Stimulated activated CD4-positive, alpha-beta T cell treated with anti-CD3 and anti-CD28 coated beads, Interleukin-12 subunit alpha, Interleukin-12 subunit beta, amount 100 ng/mL, for 24 hours (primary cell): ENCODE measurements around the gene CDC45.

Experiments
- DNase-seq, 2 experiments: peaks; one replicate each; pipeline ENCODE4 v3.0.0-alpha.2; 2020; ENCODE audit warnings: low read depth in 2 of 2

The CDC45 gene

DNA sequence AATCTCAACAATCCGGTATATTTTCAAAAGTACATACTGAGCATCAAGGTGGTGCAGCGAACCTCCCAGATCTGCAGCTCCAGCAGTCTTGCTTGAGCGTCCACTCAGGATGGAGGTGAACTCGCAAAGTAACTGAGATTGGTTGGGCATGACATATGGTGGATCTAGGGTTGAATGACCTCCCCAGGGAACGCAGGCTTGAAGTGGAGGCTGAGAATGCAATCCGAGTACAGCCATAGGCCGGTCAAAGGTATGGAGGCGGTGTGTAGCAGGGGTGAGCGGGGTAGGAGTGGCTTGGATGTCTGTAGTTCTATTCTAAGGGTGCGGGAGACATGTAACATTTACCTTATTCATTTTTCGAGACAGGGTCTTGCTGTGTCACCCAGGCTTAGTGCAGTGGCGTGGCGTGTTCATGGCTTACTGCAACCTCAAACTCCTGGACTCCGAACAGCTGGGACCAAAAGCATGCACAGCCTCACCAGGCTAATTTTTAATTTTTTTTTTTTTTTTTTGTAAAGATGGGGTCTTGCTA lies 31.6 kb upstream of the CDC45 start:
- no peak for DNase-seq

DNA sequence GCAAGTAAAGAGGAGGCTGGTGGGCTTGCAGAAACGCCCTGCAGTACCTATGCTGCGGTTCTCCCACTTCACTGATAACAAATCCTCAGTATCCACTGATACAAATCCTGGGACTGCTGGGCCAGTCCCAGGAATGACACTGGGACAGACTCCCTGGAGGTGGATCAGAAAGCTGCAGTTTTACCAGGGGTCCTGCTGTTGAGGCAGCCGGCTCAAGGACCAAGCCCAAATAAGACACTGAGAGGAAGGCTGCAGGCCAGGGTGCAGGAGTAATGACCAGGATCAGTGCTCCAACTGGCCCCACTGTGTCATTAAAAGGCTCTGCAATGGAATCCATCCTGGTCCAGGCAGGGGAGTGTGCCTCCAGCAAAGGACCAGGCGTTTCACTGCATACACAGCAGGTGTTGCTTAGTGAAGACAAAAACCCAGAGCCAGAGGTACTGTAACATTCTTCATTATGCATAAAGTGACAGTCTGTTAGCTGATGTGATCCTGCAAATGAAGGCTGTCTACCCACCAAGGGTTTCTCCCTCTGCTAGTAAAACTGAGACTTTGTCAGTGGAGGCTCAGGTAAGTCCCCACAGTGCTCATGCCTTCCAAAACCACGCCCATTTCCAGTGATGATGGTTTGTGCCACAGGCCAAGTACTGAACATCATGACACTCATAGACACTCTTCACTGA lies 30.8 kb upstream of the CDC45 start:
- DNase-seq = peak in 1 of 2 experiments; percentile 31

DNA sequence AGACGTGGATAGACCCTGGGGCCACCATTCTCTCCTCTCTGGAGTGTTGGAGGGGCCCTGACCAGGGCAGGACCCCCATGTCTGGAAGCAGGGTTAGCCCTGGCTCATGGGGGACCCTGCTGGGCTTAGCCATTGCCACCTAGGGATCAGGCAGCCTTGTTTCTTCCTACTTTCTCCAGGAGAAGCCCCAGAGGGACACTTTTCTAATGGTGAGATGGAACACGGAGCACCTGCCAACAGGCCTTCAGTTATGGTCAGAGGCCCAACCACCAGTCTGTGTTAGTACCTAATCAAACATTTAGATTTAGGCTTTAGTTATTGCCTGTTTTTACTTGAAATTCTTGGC lies 30.3 kb upstream of the CDC45 start:
- no peak for DNase-seq

DNA sequence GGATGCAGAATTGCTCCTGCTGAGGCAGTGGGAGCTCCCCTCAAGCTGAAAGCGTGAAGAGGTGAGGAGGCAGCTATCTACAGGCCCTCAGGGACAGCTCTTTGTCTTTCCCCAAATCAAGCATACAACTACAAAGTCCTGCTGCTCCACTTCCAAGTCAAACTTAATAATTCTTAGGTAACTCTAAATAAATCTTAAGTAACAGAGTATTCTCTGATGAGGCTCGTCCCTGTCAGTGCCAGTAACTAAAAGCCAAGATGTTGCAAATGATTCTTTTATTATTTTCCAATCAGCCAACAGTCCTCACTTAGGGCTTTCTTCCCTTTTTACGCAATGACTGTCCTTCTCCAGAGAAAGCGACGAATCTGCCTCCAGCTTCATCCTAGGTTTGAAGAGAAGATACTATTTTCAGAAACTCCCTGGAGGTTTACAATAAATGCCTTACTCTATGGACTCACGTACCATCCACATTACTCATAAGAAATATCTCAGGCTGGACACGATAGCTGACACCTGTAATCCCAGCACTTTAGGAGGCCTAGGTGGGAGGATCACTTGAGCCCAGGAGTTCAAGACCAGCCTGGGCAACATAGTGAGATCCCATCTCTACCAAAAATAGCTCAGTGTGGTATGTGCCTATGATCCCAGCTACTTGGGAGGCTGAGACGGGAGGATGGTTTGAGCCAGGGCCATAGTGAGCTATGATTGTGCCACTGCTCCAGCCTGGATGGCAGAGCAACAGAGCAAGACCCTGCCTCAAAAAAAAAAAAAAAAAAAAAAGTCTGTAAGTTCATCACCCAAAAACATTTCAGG lies 29.2 kb upstream of the CDC45 start:
- no peak for DNase-seq

DNA sequence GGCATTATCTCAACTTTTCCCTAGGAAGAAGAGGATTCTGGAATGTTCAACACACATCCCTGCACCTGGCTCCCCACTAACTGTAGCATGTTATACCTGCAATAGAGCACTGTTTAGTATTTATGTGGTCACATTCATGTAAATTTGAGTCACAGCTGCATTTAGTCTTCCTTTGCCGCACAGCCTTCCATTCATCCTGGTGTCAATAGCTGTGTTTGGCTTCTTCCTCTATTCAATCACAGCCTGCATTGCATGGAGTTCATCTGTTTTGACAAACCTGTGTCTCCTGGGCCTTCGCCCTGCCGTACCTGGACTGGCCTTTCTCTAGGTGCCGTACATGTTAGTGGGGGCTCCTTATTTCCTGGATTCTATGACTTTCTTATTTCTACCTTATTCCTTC lies 28.1 kb upstream of the CDC45 start:
- DNase-seq = no peak

DNA sequence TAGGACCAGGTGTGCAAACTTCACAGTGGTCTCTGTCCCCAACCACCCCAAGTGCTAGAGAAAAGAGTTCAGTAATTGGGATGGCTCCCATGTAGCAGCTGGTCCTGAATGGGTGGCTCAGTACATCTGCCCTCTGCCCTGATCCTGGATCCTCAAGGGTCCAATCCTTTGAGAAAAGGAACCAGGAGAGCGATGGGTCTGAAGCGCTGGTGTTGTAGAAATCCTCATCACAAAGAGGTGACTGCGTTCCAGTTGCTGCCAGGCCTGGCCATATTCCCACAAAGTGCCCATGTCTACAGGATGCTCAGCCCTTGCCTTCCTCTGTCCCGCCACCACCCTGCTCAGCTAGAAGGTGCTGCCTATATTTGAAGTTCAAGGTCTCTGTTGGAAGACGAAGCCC lies 26.0 kb upstream of the CDC45 start:
- no peak for DNase-seq

DNA sequence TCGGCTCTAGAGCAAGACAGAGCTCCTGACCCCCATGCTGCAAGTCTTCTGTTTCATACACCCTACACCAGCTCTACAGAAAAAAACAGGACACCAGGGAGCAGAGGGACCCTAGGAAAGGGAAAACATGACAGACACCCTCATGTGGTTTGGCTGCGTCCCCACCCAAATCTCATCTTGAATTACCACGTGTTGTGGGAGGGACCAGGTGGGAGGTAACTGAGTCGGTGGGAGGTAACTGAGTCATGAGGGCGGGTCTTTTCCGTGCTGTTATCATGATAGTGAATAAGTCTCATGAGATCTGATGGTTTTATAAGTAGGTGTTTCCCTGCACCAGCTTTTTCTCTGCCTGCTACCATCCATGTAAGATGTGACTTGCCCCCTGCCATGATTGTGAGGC lies 25.6 kb upstream of the CDC45 start:
- DNase-seq = no peak

DNA sequence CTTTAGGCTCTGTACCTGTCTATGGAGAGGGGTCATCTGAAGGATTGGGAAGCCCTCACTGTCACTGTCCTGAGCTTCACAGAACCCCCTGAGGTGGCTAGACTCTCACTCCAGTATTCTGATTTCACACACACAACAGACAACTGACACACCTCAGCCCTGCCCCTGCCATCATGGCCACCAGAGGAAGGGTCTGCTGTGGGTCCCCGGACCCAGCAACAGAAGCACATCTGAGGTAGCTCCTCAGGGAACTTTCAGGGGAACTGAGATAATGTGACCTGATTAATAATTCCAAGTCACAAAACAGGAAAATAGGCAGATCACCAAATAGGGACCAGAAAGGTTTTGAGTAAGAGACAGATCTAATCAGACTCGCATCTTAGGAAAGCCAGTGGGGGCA lies 24.7 kb upstream of the CDC45 start:
- DNase-seq = no peak

DNA sequence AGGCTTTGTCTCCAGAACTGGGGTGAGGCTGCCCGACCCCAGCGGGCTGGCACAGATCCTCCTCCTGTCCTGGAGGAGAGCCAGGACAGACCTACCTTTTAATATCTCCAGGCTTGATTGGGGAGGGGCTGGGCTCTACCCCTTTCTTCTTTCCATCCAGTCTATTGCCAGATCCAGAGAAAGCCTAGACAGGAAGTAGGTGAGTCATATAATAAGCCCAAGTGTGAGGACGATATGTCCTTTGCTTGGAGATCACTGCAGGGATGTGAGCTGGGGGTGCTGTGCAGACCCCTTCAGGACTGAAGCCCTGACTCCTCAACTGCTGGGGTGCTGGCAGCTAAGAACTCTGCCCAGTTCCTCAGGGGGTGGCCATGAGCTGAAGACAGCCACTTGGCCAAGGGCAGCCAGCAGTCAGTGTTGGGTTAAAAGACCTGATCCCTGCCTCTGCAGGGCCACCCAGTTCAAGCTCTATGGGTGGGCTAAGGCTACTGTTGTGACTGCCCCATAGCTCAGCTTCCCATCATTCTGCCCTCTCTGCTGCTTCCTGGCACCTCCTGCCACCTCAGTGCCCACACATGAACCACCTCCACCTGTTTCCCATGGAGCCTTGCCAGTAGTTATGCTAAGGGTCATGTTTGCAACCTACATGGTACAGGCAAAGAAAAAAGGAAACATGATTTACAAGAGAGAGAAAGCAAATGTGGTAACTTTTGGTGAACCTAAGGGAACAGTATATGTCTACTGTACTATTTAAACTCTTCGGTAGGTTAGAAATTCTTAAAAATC lies 23.9 kb upstream of the CDC45 start:
- no peak for DNase-seq

DNA sequence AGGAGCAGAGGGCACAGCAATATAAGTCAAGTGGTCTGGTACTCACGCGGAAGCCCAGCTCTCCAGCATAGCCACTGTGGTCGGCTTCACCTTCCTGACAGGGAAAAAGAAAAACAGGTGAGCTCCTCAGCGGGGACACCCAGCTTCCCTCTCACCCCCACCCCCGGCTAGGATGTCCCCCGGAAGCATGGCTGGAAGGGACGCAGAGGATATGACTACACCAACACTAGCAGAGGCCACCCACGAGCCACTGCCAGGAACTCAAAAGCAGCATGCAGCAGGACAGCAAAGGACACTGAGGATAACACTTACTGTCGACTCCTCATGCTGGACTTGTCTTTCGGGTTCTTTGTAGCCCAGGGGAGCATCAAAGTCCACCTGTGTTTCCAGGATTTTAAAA lies 23.2 kb upstream of the CDC45 start:
- no peak for DNase-seq

DNA sequence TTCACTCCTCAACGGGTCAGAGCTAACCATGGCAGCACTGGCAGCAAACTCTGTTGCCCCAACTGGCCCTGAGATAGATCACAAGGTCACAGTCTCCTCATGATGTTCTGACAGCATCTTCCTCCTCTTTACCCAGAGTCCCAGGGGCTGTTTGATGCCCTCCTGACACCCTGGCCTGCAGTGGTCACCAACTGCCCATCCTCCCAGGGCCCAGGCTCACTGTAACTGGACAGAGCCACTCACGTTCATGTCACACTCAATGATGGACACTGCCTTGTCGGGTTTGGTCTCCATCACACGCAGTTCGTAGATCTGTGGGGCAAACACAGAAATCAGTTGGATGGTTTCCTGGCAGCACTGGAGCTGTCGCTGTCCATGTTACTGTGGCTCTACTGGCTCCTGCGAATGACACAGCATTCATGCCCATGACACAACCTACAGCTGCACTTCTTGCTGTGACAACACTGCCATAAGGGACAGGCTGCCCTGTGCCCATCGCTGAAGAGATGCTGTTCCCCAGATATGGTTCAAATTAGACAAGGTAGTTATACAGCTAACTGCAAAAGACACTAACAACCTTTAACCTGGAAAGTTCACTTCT lies 21.8 kb upstream of the CDC45 start:
- no peak for DNase-seq

DNA sequence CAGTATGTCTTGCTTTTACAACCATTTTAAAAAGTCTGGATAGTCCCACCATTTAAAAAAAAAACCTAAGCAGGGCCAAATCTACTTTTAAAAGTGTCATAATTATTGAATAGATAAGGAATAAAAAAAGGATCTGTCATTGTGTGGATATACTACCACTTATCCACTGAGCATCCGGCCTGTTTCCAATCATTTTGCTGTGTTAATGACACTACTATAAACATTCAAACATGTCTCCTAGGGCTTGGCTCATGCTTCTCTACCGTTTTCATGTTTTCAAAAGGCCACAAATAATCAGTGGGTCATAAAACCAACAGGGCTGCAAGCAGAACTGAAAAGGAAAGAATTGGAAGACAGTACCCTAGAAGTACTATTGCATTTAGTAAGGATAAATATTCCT lies 19.7 kb upstream of the CDC45 start:
- no peak for DNase-seq

DNA sequence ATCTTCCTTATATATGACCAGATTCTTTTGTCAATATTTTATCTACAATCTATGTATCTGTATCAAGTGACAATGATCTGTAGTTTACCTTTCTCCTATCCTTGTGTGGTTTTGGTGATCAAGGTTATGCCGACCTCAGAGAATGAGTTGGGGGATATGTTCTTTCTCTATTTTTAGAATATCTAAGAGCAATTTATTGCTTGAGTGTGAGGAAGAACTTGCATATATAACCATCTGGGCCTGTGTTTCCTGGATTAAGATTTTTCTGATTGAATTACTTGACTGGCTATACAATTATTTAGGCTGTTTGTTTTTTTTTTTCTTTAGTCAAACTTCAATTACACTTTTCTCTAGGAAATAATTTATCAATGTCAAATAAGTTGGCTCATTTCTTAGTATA lies 18.2 kb upstream of the CDC45 start:
- DNase-seq = no peak

DNA sequence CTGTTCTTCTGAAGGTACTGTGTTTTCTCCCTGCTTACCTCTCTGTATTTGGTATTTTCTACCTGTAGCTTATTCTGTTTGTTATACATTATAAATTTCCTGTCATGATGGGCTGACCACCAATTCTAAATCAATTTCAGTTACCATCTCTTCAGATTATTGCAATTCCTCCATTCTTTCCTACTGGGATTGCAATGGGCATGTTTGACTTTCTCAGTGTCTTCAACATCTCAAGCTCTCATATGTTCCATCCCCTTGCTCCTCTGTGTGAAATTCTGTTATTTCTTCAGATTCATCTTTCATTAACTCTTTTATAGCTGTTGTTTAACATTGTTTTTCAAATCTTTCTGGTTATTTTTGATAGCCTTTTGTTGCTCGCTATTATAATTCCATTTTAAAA lies 16.7 kb upstream of the CDC45 start:
- DNase-seq = no peak

DNA sequence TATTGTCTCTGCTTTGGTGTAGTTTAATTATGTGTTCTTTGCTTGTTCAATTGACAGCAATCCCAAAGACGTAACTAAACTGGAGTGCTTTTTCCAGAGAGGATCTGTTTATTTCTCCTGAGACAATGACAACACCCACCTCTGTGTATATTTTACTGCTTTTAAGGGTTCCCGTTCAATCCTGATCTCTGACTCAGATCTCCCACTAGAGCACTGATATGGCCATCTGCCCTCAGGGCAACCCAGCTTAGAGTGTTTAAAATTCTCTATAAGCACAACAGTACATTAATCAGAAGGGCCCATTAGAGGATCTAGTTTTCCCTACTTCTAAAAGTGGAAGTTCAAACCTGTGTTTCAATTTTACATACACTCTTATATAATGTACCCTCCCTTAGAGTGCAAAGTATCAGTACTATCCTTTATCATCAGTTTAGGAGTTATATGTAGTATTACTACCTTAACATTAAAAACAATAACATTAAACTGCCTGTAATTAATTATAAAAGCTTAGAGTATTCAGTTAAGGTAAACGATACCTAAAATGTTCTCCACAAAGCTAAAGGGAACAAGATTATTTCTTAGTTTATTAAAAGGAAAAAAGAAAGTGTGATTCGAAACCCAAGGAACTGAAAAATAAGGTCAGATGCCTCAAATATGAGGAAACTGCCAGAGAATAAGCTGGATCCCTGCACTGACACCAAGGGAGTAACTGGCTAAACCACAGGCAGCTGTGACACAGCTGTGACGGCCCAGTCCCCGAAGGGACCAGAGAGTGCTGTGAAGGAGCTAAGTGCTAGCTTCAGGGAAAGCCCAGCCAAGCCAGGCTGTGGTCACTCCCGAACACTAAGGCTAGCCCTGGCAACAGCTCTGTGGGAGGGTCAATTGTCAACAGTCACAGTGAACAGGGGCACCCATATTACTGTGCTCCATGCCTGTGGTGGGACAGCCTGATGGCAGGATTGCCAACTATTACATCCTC lies 15.9 kb upstream of the CDC45 start:
- DNase-seq = no peak

DNA sequence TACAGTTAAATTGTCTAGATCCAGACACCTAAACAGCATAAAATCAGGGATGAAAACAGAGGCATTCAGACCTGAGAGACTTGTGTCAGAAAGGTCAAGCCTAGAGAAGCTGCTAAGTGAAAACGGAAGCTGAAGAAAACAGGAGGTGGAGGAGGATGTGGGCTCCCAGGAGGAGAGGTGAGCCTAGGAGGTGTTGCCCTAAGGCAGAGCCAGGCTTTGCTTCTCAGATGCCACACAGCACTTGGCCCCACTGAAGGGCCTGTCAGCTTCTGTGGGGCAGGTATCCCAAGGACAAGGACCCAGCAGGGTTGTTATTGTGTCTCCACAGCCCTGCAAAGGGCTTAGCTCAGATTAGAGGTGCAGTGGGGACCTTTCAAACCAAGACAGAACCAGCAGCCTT lies 15.2 kb upstream of the CDC45 start:
- DNase-seq = no peak

DNA sequence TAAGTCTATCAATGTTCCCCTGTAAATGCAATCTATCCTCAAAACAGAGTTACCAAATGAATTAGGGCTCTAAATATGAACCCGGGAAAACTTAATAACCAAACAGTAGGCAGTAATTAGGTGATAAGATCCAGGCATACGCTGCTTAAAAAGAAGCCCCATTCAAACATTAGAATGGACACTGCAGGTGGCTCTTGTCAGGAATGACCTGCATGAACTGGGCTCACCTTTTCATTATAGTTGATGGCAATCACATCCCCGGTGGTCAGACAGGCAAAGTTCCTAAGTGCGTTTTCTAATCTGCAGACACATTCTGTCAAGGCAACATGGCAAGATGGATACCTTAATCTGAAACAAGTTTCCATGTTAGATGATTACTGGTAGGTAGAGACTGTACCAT lies 14.7 kb upstream of the CDC45 start:
- no peak for DNase-seq

DNA sequence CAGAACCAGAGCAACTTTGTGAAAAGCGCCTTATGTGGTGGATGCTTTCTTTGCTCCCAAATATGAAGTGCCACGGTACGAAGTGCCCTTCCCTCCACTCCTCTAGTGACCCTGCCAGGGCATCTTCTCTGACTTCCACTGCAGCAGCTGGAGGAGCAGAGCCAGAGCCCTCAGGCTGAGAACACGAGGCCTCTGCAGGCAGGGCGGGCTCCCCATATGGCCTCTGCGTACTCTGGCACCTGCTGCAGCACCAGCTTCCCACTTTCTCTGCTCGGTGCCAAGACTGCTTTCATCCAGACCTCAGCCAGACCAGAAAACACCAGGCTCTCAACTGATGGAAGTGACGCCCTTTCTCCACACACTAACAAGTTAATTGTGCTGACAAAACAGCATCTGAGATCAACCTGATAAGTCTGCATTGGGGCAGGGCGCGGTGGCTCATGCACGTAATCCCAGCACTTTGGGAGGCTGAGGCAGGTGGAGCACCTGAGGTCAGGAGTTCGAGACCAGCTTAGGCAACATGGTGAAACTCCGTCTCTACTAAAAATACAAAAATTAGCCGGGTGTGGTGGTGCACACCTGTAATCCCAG lies 13.5 kb upstream of the CDC45 start:
- DNase-seq = no peak

DNA sequence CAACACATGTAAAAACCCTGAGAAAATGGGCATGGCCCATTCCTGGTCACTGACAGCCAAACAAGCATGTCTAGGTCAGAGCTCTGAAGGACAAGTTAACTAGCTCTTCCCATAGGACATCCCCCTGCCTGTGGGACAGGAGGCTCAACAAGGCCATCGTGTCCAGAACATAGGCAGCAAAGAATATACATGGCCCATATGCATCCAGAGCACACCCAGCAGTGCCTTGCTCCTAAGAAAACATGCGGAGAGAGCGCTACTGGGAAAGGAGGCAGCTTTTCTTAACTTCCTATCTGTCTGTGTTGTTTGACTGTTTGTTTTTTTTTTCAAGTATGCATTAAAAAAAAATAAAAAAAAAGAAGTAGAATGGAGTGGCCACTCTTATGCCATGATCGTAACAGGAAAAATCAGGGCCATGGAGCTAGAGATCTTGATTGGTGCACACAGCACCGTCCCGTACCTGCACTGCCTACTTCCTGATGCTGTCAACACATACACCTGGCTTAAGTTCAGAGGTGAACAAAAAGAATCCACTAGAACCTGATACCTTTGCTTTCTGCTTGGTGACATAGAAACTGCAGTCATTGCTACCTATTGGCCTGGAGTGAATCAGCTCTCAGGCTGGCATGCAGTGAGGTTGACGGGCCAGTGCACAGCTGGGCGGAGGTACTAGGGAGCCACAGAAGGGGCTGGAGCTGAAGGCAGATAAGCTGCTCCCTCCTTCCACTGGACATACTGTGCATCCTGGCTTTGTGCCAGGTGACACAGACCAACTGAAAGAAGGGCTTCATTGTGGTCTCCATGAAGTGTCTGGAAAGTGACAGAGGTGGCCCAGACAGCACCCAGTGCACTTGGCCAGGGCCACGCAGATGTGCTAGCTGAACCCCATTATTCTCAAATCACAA lies 12.6 kb upstream of the CDC45 start:
- no peak for DNase-seq

DNA sequence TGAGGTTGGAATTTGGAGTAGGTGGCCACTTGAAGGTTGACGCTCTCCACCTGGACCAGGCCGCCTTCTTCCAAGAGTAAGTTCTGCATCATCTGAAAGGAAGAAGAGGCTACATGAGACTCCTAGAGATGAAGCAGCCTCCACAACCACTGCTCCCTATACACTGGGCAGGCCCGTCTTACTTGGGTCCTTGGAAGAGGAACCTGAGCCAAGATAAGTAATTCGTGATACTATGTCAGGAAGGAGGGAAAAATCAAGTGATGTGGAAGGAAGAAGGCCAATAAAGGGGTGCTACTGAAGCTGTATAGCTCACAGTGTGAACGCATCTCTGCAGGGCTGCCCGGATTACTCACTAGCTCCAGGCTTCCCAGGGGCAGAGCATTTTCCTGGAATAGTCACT lies 11.8 kb upstream of the CDC45 start:
- no peak for DNase-seq
